HEK293 (cell line): ENCODE data around the gene HTR1B.

Experiments used
- CTCF ChIA-PET: fragments of 350-600 bp; formaldehyde crosslinking; extraction: SDS; loops from one replicate; lab custom pipeline; 2021; ENCODE audit warnings: antibody characterized with exemption; lab: Yijun Ruan, JAX
- POLR2A ChIA-PET: fragments of 300-600 bp; formaldehyde crosslinking; extraction: SDS; loops from one replicate; lab custom pipeline; 2020; ENCODE audit warnings: antibody characterized with exemption, inconsistent platforms; lab: Yijun Ruan, JAX
- H3K27ac ChIP-seq: fragments of 200-500 bp; sonication (Bioruptor generic); 2 replicates; pipeline ENCODE4 v1.5.1; 2014; ENCODE audit warnings: low read depth, low read length, control low read depth, inconsistent platforms; ENCODE audit errors: extremely low read depth
- H3K36me3 ChIP-seq, 2 experiments: fragments of 200-500 bp in 1 of 2; sonication (Bioruptor generic) in 1 of 2; 1 replicate in 1 of 2; 2 replicates in 1 of 2; pipeline ENCODE4 v1.5.1; 2014 to 2017; ENCODE audit warnings: inconsistent platforms in 2 of 2, low read length in 2 of 2; ENCODE audit not compliant: control insufficient read depth in 2 of 2, insufficient read depth in 1 of 2
- H3K4me1 ChIP-seq: fragments of 200-500 bp; sonication (Bioruptor generic); 2 replicates; pipeline ENCODE4 v1.5.1; 2014; ENCODE audit warnings: mild to moderate bottlenecking, low read length, inconsistent platforms; ENCODE audit not compliant: control insufficient read depth, insufficient read depth
- H3K4me3 ChIP-seq: 2 replicates; pipeline ENCODE4 v1.5.1; 2011; ENCODE audit warnings: low read depth, mild to moderate bottlenecking, control low read depth, low read length, moderate library complexity
- H3K9me3 ChIP-seq: fragments of 200-500 bp; sonication (Bioruptor generic); 2 replicates; pipeline ENCODE4 v1.5.1; 2014; ENCODE audit warnings: low read depth, low read length, inconsistent platforms; ENCODE audit not compliant: control insufficient read depth, insufficient read depth
- BCL11B ChIP-seq: fragments of 450-650 bp; formaldehyde crosslinking; IDR thresholded peaks from 2 replicates; pipeline ENCODE4 v1.5.1; 2016; ENCODE audit warnings: low read depth, missing biosample characterization, missing genetic modification characterization
- FEZF1 ChIP-seq: fragments of 450-650 bp; formaldehyde crosslinking; IDR thresholded peaks from 2 replicates; pipeline ENCODE4 v1.5.1; 2016; ENCODE audit warnings: missing biosample characterization, missing genetic modification characterization
- GLIS2 ChIP-seq: fragments of 450-650 bp; formaldehyde crosslinking; IDR thresholded peaks from 2 replicates; pipeline ENCODE4 v1.5.1; 2016; ENCODE audit warnings: missing biosample characterization, missing genetic modification characterization
- KLF7 ChIP-seq: fragments of 450-650 bp; formaldehyde crosslinking; IDR thresholded peaks from 2 replicates; pipeline ENCODE4 v1.5.1; 2016; ENCODE audit warnings: missing biosample characterization, missing genetic modification characterization, borderline replicate concordance
- PRDM1 ChIP-seq: fragments of 450-650 bp; formaldehyde crosslinking; IDR thresholded peaks from 2 replicates; pipeline ENCODE4; 2016; ENCODE audit warnings: missing biosample characterization, missing genetic modification characterization
- YY2 ChIP-seq: fragments of 450-650 bp; formaldehyde crosslinking; IDR thresholded peaks from 2 replicates; pipeline ENCODE4 v1.5.1; 2016; ENCODE audit warnings: missing biosample characterization, missing genetic modification characterization
- ZIC2 ChIP-seq: fragments of 450-650 bp; formaldehyde crosslinking; IDR thresholded peaks from 2 replicates; pipeline ENCODE4 v1.5.1; 2016; ENCODE audit warnings: missing biosample characterization, missing genetic modification characterization
- ZNF114 ChIP-seq: fragments of 450-650 bp; formaldehyde crosslinking; IDR thresholded peaks from 2 replicates; pipeline ENCODE4 v1.5.0; 2017; ENCODE audit warnings: missing biosample characterization, missing genetic modification characterization
- ZNF16 ChIP-seq: fragments of 450-650 bp; formaldehyde crosslinking; IDR thresholded peaks from 2 replicates; pipeline ENCODE4 v1.5.1; 2016; ENCODE audit warnings: low read depth, missing biosample characterization, missing genetic modification characterization
- ZNF292 ChIP-seq: fragments of 450-650 bp; formaldehyde crosslinking; IDR thresholded peaks from 2 replicates; pipeline ENCODE4 v1.5.1; 2016; ENCODE audit warnings: low read depth, missing biosample characterization, missing genetic modification characterization, borderline replicate concordance
- ZNF37A ChIP-seq: fragments of 450-650 bp; IDR thresholded peaks from 2 replicates; pipeline ENCODE4 v1.5.1; 2018; ENCODE audit warnings: missing biosample characterization, missing genetic modification characterization
- ZNF549 ChIP-seq: fragments of 450-650 bp; IDR thresholded peaks from 2 replicates; pipeline ENCODE4 v1.5.1; 2018; ENCODE audit warnings: missing biosample characterization, missing genetic modification characterization, mild to moderate bottlenecking, inconsistent platforms, moderate library complexity
- ZNF571 ChIP-seq: fragments of 450-650 bp; formaldehyde crosslinking; IDR thresholded peaks from 2 replicates; pipeline ENCODE4 v1.5.0; 2017; ENCODE audit warnings: missing biosample characterization, missing genetic modification characterization
- ZNF610 ChIP-seq: fragments of 450-650 bp; formaldehyde crosslinking; IDR thresholded peaks from 2 replicates; pipeline ENCODE4 v1.5.1; 2016; ENCODE audit warnings: missing biosample characterization, missing genetic modification characterization, borderline replicate concordance
- ZNF692 ChIP-seq: fragments of 450-650 bp; formaldehyde crosslinking; IDR thresholded peaks from 2 replicates; pipeline ENCODE4 v1.5.1; 2016; ENCODE audit warnings: missing biosample characterization, missing genetic modification characterization
- ZNF707 ChIP-seq: fragments of 450-650 bp; formaldehyde crosslinking; IDR thresholded peaks from 2 replicates; pipeline ENCODE4 v1.5.1; 2016; ENCODE audit warnings: missing biosample characterization, missing genetic modification characterization
- TF ChIP-seq, protein P1 (sequence below): fragments of 450-650 bp; formaldehyde crosslinking; IDR thresholded peaks from 2 replicates; pipeline ENCODE4 v1.5.1; 2016; ENCODE audit warnings: missing biosample characterization, missing genetic modification characterization, low read depth

The HTR1B gene

GRCh38 chr6:77474286-77474956 lies 11.1 kb upstream of the HTR1B start:
- H3K27ac ChIP-seq: no peak overlapping the region
- no peak overlapping the region for H3K4me3 ChIP-seq
- H3K9me3 ChIP-seq: no peaks in the 10 kb centered on the region
- CTCF ChIA-PET: interaction anchor here (0.7 to 1.2 kb wide), 2 partner anchors 8 to 794 kb away, joined by 4 to 5 read pairs; no protein-coding TSS in a partner anchor
- H3K36me3 ChIP-seq: no peaks in the 10 kb centered on the region
- TF ChIP-seq ZNF549: no peak
- no peak for TF ChIP-seq FEZF1 (tag by site-specific recombination)
- no peak for TF ChIP-seq ZIC2 (tag by site-specific recombination)
- no peak for TF ChIP-seq KLF7 (tag by site-specific recombination)
- TF ChIP-seq, all 188 proteins: peak for 0
- H3K4me1 ChIP-seq: no peaks in the 10 kb centered on the region
- POLR2A ChIA-PET: no interaction called here

- Histone ChIP-seq H3K9me3 (no peaks in the 10 kb centered on the region), H3K4me1 (no peaks in the 10 kb centered on the region)
- CTCF ChIA-PET: interaction anchor here (0.5 to 0.9 kb wide), 4 partner anchors 13 to 1793 kb away, joined by 3 to 6 read pairs (median 3); no protein-coding TSS in a partner anchor
- TF ChIP-seq ZNF114 (tag by site-specific recombination) (no peak), BCL11B (no peak), GLIS2 (tag by site-specific recombination) (no peak), ZNF707 (tag by site-specific recombination) (no peak), ZNF16 (tag by site-specific recombination) (no peak), ZNF571 (tag by site-specific recombination) (no peak), ZNF37A (tag by site-specific recombination) (no peak)
- TF ChIP-seq, all 188 proteins: peak for 0
- Histone ChIP-seq H3K36me3 (no peaks in the 10 kb centered on the region), H3K4me3 (no peak overlapping the region), H3K27ac (no peak overlapping the region)
- POLR2A ChIA-PET: no interaction called here
These were observed 7.7 kb upstream of the HTR1B start for GRCh38 chr6:77470983-77471382.

DNA sequence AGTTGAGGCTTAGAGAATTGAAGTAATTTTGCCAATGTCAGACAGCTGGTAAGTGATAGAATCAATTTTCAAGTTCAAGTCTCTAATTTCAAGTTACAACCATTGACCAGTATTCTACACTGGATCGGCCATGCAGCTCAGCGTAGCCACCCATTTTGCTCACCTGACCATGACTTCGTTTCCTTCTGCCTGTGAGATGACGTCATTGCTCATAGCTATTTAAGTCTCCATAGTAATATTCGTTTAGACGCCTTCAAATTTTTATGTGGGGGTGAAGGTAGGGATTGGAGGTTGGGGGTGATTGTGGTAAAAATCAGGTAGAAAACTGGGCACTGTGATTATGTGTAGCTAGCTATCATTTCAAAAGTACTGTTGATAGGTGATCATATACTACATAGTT lies 5.6 kb upstream of the HTR1B start:
- ChIA-PET CTCF (interaction anchor here (0.7 to 1.1 kb wide), 3 partner anchors 12 to 1537 kb away, joined by 3 to 4 read pairs (median 4); no protein-coding TSS in a partner anchor), POLR2A (no interaction called here)
- no peaks in the 10 kb centered on the region for H3K36me3 ChIP-seq
- H3K4me3 ChIP-seq: no peak overlapping the region
- H3K4me1 ChIP-seq: no peaks in the 10 kb centered on the region
- H3K9me3 ChIP-seq: no peaks in the 10 kb centered on the region
- TF ChIP-seq, protein P1, sequence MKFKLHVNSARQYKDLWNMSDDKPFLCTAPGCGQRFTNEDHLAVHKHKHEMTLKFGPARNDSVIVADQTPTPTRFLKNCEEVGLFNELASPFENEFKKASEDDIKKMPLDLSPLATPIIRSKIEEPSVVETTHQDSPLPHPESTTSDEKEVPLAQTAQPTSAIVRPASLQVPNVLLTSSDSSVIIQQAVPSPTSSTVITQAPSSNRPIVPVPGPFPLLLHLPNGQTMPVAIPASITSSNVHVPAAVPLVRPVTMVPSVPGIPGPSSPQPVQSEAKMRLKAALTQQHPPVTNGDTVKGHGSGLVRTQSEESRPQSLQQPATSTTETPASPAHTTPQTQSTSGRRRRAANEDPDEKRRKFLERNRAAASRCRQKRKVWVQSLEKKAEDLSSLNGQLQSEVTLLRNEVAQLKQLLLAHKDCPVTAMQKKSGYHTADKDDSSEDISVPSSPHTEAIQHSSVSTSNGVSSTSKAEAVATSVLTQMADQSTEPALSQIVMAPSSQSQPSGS (tag by site-specific recombination): peak; percentile 89
- TF ChIP-seq KLF7 (tag by site-specific recombination): no peak
- TF ChIP-seq, all 188 proteins: peak for 1
- H3K27ac ChIP-seq: no peak overlapping the region

DNA sequence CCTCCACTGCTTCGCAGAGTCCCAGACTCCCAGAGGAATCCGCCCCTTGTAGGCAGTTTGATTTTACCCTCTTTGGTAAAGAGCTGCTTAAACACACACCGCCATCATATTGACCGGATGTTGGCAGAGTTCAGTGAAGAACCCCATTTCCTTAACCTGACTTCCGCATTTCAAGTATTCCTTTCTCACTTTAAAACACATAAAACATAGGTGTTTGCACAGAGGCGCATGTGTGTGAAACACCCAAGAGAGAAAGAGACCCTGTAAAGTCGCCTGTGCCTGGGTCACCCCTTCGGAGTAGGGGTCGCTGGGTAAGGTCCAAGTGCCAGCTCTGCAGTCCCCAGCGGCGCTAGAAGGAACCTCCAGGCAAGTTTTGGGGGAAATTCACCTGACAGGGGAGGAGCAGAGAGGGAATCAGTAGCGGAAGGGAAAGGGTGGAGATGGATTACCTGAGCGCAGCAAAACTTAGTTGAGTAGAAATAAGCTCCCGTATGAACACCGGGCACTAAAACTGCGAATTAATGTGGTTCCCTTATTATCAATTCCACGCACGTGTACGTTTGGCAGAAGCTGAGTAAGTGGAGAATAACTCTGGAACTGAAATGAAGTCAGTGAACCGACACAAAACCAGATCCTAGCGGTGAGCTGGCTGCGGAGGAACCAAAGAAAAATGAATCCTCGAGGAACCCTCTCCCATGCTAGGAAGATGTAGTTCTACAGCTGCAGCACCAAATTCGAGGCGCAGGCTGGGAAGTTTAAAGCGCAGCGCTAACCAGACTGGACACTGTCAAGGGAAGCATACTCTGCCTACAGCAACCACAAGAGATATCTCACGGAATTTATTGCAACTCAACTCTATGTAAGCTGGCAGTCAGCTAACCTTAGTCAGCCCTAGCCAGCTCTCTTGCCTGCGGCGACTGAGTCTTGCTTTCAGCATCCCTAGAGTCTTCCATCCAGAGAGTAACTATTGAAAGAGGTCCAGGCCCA lies 3.5 kb upstream of the HTR1B start:
- POLR2A ChIA-PET: no interaction called here
- TF ChIP-seq PRDM1 (tag by site-specific recombination) (no peak), YY2 (tag by site-specific recombination) (no peak), ZNF292 (tag by site-specific recombination) (no peak), ZNF692 (tag by site-specific recombination) (no peak), ZNF610 (tag by site-specific recombination) (no peak), KLF7 (tag by site-specific recombination) (no peak)

More for the DNA sequence above, 3.5 kb upstream of the HTR1B start:
- H3K36me3 ChIP-seq: no peaks in the 10 kb centered on the region
- H3K4me3 ChIP-seq: peak overlapping the region; percentile 37
- H3K27ac ChIP-seq: no peak overlapping the region
- H3K9me3 ChIP-seq: no peaks in the 10 kb centered on the region
- CTCF ChIA-PET: interaction anchor here (0.5 to 2.5 kb wide), 15 partner anchors 8 to 1553 kb away, joined by 3 to 11 read pairs (median 3); no protein-coding TSS in a partner anchor
- H3K4me1 ChIP-seq: no peaks in the 10 kb centered on the region
